Measurements from ENCODE around the gene CPSF3. TPM values are rescaled to one million over a fixed set of nuclear protein-coding genes. Genes with fewer than 3 reads are reported as not detected.

Gene CPSF3
- total and polyA plus RNA-seq, 2 of the 13 experiments (the other 11 are each of a cell fraction or from before 2014, with no cell fraction given): 19.8 to 93.0 TPM

DNA sequence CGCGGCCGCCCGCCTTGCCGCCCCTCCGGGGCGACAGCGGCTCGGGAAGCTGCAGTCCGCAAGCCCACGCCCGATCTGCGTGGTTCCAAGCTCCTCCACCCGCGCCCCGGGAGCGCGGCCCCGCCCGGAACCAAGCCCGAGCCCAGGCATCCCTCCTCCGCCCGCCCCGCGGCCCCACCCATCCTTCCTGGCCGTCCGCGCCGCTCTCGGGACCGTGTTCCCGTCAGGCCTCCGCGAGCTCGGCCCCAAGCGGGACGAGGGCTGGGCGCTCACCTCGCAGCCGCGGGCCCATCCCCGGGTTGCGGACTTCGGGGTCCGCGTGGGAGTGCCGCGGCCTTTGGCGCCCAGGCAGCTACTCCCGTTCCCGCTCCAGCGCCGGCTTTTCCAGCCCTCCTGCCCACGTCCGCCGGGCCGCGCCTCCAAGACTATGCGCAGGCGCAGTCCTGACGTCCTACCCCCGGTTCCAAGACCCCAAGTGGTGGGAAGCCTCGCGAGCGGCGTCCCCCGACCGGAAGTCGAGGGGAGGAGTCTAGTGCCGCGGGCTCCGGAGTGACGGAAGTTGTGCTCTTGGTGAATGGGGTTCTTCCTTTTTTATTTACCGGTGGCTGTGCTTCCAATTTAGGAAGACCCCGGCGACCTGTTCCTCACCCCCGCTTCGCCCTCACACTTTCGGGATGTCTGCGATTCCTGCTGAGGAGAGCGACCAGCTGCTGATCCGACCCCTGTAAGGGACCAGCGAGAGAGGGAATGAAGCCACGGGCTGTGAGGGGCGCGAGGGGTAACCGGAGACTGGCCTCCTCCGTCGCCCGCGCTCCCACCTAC is at the start of gene CPSF3, which contains the start of gene ITGB1BP1 (continued):
- TF ChIP-seq, protein P1, sequence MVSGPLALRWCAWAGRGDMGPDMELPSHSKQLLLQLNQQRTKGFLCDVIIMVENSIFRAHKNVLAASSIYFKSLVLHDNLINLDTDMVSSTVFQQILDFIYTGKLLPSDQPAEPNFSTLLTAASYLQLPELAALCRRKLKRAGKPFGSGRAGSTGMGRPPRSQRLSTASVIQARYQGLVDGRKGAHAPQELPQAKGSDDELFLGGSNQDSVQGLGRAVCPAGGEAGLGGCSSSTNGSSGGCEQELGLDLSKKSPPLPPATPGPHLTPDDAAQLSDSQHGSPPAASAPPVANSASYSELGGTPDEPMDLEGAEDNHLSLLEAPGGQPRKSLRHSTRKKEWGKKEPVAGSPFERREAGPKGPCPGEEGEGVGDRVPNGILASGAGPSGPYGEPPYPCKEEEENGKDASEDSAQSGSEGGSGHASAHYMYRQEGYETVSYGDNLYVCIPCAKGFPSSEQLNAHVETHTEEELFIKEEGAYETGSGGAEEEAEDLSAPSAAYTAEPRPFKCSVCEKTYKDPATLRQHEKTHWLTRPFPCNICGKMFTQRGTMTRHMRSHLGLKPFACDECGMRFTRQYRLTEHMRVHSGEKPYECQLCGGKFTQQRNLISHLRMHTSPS (CRISPR knock-in tag; IDR thresholded peaks at IDR 0.05; ENCODE audit: low read depth): no peak; the same call in 1 of the 2 replicates
- TF ChIP-seq ZBTB7B (CRISPR knock-in tag; IDR thresholded peaks at IDR 0.05) (peak; percentile 90), RARG (CRISPR knock-in tag; IDR thresholded peaks at IDR 0.05; ENCODE audit: low read depth) (0 out of 2 replicates have a peak, but pooled peaks have one; percentile 68), KLF11 (CRISPR knock-in tag; IDR thresholded peaks at IDR 0.05) (no peak), ZMYM3 (CRISPR knock-in tag; IDR thresholded peaks at IDR 0.05) (peak; percentile 71), ZNF552 (CRISPR knock-in tag; IDR thresholded peaks at IDR 0.05; ENCODE audit: borderline replicate concordance) (0 out of 2 replicates have a peak, but pooled peaks have one; percentile 62), TCF7L2 (IDR thresholded peaks at IDR 0.05; ENCODE audit: low read depth, low read length) (no peak), REXO4 (CRISPR knock-in tag; IDR thresholded peaks at IDR 0.05; ENCODE audit: borderline replicate concordance) (no peak), SATB2 (CRISPR knock-in tag; IDR thresholded peaks at IDR 0.05) (no peak; the same call in 1 of the 2 replicates), ZSCAN31 (CRISPR knock-in tag; IDR thresholded peaks at IDR 0.05; ENCODE audit: low read depth) (peak; percentile 77), PPARG (CRISPR knock-in tag; conservative IDR thresholded peaks at IDR 0.05) (peak; percentile 37; the same call in 1 of the 2 replicates), CREM (IDR thresholded peaks at IDR 0.05) (peak; percentile 68), CREM (CRISPR knock-in tag; IDR thresholded peaks at IDR 0.05) (0 out of 2 replicates have a peak, but pooled peaks have one; percentile 7), HOXA5 (CRISPR knock-in tag; IDR thresholded peaks at IDR 0.05) (peak; percentile 69; the same call in 1 of the 2 replicates)
- TF ChIP-seq, protein P2, sequence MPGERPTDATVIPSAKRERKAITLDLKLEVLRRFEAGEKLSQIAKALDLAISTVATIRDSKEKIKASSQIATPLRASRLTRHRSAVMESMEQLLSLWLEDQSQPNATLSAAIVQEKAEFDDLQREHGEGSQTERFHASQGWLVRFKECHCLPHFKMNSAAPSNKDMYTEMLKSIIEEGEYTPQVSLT (CRISPR knock-in tag; IDR thresholded peaks at IDR 0.05; ENCODE audit: borderline replicate concordance, low read depth): no peak
- TF ChIP-seq, protein P3, sequence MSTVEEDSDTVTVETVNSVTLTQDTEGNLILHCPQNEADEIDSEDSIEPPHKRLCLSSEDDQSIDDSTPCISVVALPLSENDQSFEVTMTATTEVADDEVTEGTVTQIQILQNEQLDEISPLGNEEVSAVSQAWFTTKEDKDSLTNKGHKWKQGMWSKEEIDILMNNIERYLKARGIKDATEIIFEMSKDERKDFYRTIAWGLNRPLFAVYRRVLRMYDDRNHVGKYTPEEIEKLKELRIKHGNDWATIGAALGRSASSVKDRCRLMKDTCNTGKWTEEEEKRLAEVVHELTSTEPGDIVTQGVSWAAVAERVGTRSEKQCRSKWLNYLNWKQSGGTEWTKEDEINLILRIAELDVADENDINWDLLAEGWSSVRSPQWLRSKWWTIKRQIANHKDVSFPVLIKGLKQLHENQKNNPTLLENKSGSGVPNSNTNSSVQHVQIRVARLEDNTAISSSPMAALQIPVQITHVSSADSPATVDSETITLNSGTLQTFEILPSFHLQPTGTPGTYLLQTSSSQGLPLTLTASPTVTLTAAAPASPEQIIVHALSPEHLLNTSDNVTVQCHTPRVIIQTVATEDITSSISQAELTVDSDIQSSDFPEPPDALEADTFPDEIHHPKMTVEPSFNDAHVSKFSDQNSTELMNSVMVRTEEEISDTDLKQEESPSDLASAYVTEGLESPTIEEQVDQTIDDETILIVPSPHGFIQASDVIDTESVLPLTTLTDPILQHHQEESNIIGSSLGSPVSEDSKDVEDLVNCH (CRISPR knock-in tag; IDR thresholded peaks at IDR 0.05): no peak
- TF ChIP-seq, protein P4, sequence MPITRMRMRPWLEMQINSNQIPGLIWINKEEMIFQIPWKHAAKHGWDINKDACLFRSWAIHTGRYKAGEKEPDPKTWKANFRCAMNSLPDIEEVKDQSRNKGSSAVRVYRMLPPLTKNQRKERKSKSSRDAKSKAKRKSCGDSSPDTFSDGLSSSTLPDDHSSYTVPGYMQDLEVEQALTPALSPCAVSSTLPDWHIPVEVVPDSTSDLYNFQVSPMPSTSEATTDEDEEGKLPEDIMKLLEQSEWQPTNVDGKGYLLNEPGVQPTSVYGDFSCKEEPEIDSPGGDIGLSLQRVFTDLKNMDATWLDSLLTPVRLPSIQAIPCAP (CRISPR knock-in tag; IDR thresholded peaks at IDR 0.05; ENCODE audit: low read depth): 0 out of 2 replicates have a peak, but pooled peaks have one; percentile 29
- TF ChIP-seq, protein P5, sequence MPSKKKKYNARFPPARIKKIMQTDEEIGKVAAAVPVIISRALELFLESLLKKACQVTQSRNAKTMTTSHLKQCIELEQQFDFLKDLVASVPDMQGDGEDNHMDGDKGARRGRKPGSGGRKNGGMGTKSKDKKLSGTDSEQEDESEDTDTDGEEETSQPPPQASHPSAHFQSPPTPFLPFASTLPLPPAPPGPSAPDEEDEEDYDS (CRISPR knock-in tag; IDR thresholded peaks at IDR 0.05): peak; percentile 74
